Adrenal gland (tissue), 12 donors: ENCODE measurements around the gene BRD1. TPM values are rescaled to one million over a fixed set of nuclear protein-coding genes. Genes with fewer than 3 reads are reported as not detected.
A peak's percentile ranks its signal among the peaks of the same experiment; 100 is the strongest.

Experiments used
- DNase-seq, 7 donors: peaks; one replicate each; pipeline ENCODE4 v3.0.0-alpha.2; 2019 to 2020
- H3K27ac ChIP-seq, 5 donors: fragments of 200-600 bp; sonication (generic) in 4 of 5; 1 replicate in 3 of 5; 2 replicates in 2 of 5; pipeline versions ENCODE4 v1.5.1 to v1.8.0; 2016 to 2020; ENCODE audit warnings: mild to moderate bottlenecking in 1 of 5
- H3K27me3 ChIP-seq: fragments of 200-600 bp; 2 replicates; pipeline ENCODE4 v1.8.0; 2021
- H3K36me3 ChIP-seq, 2 donors: fragments of 200-600 bp; replicated peaks in 1 of 2; 1 replicate in 1 of 2; 2 replicates in 1 of 2; pipeline versions ENCODE4 v1.5.1 to v1.8.0; 2018 to 2022
- H3K4me1 ChIP-seq, 2 donors: fragments of 200-600 bp; replicated peaks in 1 of 2; 1 replicate in 1 of 2; 2 replicates in 1 of 2; pipeline versions ENCODE4 v1.5.1 to v1.8.0; 2018 to 2021
- H3K4me3 ChIP-seq, 4 donors: fragments of 200-600 bp; sonication (generic) in 3 of 4; one replicate each; pipeline ENCODE4 v1.5.1; 2016 to 2018
- H3K9me3 ChIP-seq, 3 donors: fragments of 200-600 bp; sonication (generic) in 1 of 3; replicated peaks in 1 of 3; 1 replicate in 2 of 3; 2 replicates in 1 of 3; pipeline versions ENCODE4 v1.5.1 to v1.8.0; 2016 to 2021
- CTCF ChIP-seq, 6 experiments: fragments of 450-650 bp in 4 of 6; fragments of 200-600 bp in 2 of 6; sonication (generic) in 1 of 6; IDR thresholded peaks; 1 replicate in 5 of 6; 2 replicates in 1 of 6; pipeline versions ENCODE4 v1.5.1 to v1.8.0; 2016 to 2021; ENCODE audit warnings: antibody characterized with exemption in 6 of 6, mild to moderate bottlenecking in 2 of 6, moderate library complexity in 1 of 6
- POLR2A ChIP-seq, 2 donors: fragments of 450-650 bp; IDR thresholded peaks; one replicate each; pipeline ENCODE4 v1.6.1; 2017; ENCODE audit warnings: antibody characterized with exemption in 2 of 2, mild to moderate bottlenecking in 2 of 2, moderate library complexity in 1 of 2
- WGBS, 4 donors: extraction: QIAGEN DNeasy Blood & Tissue Kit in 2 of 4; methylation state at CpG; one replicate each; pipeline versions ENCODE4 v1.1.5 to v1.1.7; 2013 to 2017; 5-methylcytosine and 5-hydroxymethylcytosine counted together
- intact Hi-C, 2 donors: fragments of 100-400 bp; cut with DNase I; formaldehyde crosslinking; loops; one replicate each; pipeline versions ENCODE4 v1.14.1 to v1.15.0; 2022 to 2023
- polyA plus RNA-seq, 3 donors: library from polyadenylated mRNA; stranded (reverse); fragments of 200-250 nt in 2 of 3; fragments of 350-450 nt in 1 of 3; fragmentation: Illumina TruSeq in 1 of 3; extraction: RNeasy Lipid Tissue Mini Kit (QIAGEN cat#74804) in 1 of 3; gene quantifications; one replicate each; pipeline ENCODE4 v1.2.3, GENCODE V29; 2013 to 2014
- total RNA-seq, 9 donors: library from RNA; depleted of rRNA in 4 of 9; stranded (reverse); fragments of >200 nt in 4 of 9; fragments of 120-200 nt in 1 of 9; fragmentation: NEBNext Ultra II Directional in 1 of 9; extraction: Animal tissue kit (Norgen Biotek cat#: 25700) in 1 of 9; gene quantifications; one replicate each; pipeline versions ENCODE4 v1.1.0 to v1.2.4, GENCODE V29; 2013 to 2023
- donor health status: healthy with polysubstance abuse.
- donor health status: Bipolar disorder and iron deficiency.
- donor health status: DM: yes; HTN: yes; CAD: no.
- donor health status: DM: no; HTN: no; CAD: no.
- donor health status: DM: no; HTN: no; CAD: no.
- donor health status: DM: yes; HTN: yes; CAD: no.

Gene BRD1
- total and polyA plus RNA-seq, 12 donors = 9.4 to 62.4 (median 26.6) TPM

- H3K36me3 ChIP-seq = peaks cover 0 to 39% of the 10 kb centered on the region in 2 donors
- intact Hi-C loops = loop anchor here (10.0 kb wide), 1 partner anchor 133 kb away; the partner anchor contains the start of genes ALG12 (in 2 of the 2) and CRELD2 (in 2 of the 2)
- TF ChIP-seq CTCF (IDR thresholded peaks at IDR 0.05) = no peak
- TF ChIP-seq POLR2A (IDR thresholded peaks at IDR 0.05) = no peak
- H3K27ac ChIP-seq = no peak overlapping the region
- peaks cover 4 to 29% of the 10 kb centered on the region in 2 donors for H3K4me1 ChIP-seq
- no peak overlapping the region for H3K4me3 ChIP-seq
- H3K9me3 ChIP-seq = no peaks in the 10 kb centered on the region
- no peak for DNase-seq
- no peaks in the 10 kb centered on the region for H3K27me3 ChIP-seq
- WGBS, 4 donors = 84 to 93% (median 91%) methylated on average over 6 to 16 of the region's 16 CpGs
Measured at GRCh38 chr22:49781289-49781782, 46.3 kb downstream of the BRD1 start.

- peaks cover 4 to 24% of the 10 kb centered on the region in 2 donors for H3K4me1 ChIP-seq
- no peak overlapping the region for H3K4me3 ChIP-seq
- WGBS, 4 donors = 86 to 90% (median 87%) methylated on average over 12 to 19 of the region's 19 CpGs
- no peaks in the 10 kb centered on the region for H3K27me3 ChIP-seq
- no peak for TF ChIP-seq CTCF (IDR thresholded peaks at IDR 0.05)
- no peak for TF ChIP-seq POLR2A (IDR thresholded peaks at IDR 0.05)
- H3K27ac ChIP-seq = peak overlapping the region in 1 of 5 donors; percentile 17
- intact Hi-C loops = loop anchor here (10.0 kb wide), 1 partner anchor 134 kb away; the partner anchor contains the start of genes ALG12 (in 2 of the 2) and CRELD2 (in 2 of the 2)
- H3K36me3 ChIP-seq = peaks cover 0 to 41% of the 10 kb centered on the region in 2 donors
- no peak for DNase-seq
- H3K9me3 ChIP-seq = no peaks in the 10 kb centered on the region
Measured at GRCh38 chr22:49780698-49781288, 46.9 kb downstream of the BRD1 start.

GRCh38 chr22:49779853-49780697 lies 47.6 kb downstream of the BRD1 start:
- Histone ChIP-seq H3K27ac (peak overlapping the region in 1 of 5 donors; percentile 71), H3K9me3 (no peaks in the 10 kb centered on the region), H3K36me3 (peaks cover 0 to 39% of the 10 kb centered on the region in 2 donors), H3K4me1 (peaks cover 4 to 19% of the 10 kb centered on the region in 2 donors), H3K27me3 (no peaks in the 10 kb centered on the region), H3K4me3 (no peak overlapping the region)
- DNase-seq = peak in 4 of 7 donors; percentile 42 to 73 (median 52)
- intact Hi-C loops = loop anchor here (10.0 kb wide), 1 partner anchor 135 kb away; the partner anchor contains the start of genes ALG12 (in 2 of the 2) and CRELD2 (in 2 of the 2)
- TF ChIP-seq CTCF (IDR thresholded peaks at IDR 0.05) = no peak
- TF ChIP-seq POLR2A (IDR thresholded peaks at IDR 0.05) = no peak
- WGBS, 4 donors = 59 to 75% (median 71%) methylated on average over 18 to 34 of the region's 34 CpGs

- Histone ChIP-seq H3K4me1 (peaks cover 4 to 19% of the 10 kb centered on the region in 2 donors), H3K27ac (no peak overlapping the region), H3K27me3 (no peaks in the 10 kb centered on the region), H3K4me3 (no peak overlapping the region), H3K36me3 (peaks cover 0 to 43% of the 10 kb centered on the region in 2 donors), H3K9me3 (no peaks in the 10 kb centered on the region)
- TF ChIP-seq POLR2A (IDR thresholded peaks at IDR 0.05) = no peak
- no peak for TF ChIP-seq CTCF (IDR thresholded peaks at IDR 0.05)
- intact Hi-C loops = no loop called here
- DNase-seq = peak in 2 of 7 donors; percentile 20 to 50
- 67 to 76% (median 73%) methylated on average over 13 of the region's 13 CpGs for WGBS, 4 donors
Measured at GRCh38 chr22:49779211-49779610, 48.5 kb downstream of the BRD1 start.
